PC-9 (cell line): Measurements from ENCODE around the gene LCP1.

Source experiments
- CTCF ChIP-seq: fragments of 200-600 bp; sonication (generic); conservative IDR thresholded peaks from 2 replicates; pipeline ENCODE4 v1.6.1; 2017; ENCODE audit warnings: mixed run types, antibody characterized with exemption, mild to moderate bottlenecking, moderate library complexity
- EZH2 ChIP-seq: fragments of 200-600 bp; sonication (generic); IDR thresholded peaks from 2 replicates; pipeline ENCODE4 v1.8.0; 2017; ENCODE audit warnings: antibody characterized with exemption, low read depth

DNA sequence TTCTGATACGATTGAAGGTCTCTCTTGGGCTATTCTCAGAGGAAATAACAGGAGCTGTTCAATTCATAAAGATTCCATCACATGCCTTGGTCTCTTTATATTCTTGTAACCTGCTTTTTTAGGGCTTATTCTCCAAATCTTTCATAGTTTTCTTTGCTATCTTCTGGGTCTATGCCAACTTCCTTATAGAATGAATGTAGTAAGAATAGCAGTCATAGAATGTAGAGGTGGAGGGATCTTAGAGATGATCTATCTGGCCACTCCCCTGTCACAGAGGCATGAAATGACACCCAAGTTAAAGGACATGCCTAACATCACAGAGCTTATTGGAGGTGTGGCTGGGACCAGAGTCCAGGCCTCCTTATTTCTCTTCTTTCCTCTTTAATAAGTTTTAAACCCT lies 13.2 kb downstream of the LCP1 start:
- TF ChIP-seq CTCF (no peak), EZH2 (no peak)
